NCI-H146 (cell line): Measurements from ENCODE around the gene ARX.

Experiments used
- DNase-seq: peaks from one replicate; lab custom pipeline; 2025; lab: John Stamatoyannopoulos, UW

Gene ARX

GRCh38 chrX:25001808-25002660 is 13.7 kb downstream of the ARX start:
- DNase-seq: no peak

GRCh38 chrX:24999511-24999910 is 16.3 kb downstream of the ARX start:
- DNase-seq: no peak

GRCh38 chrX:24996096-24996709 is 19.6 kb downstream of the ARX start:
- peak; percentile 9 for DNase-seq

GRCh38 chrX:24993879-24994278 is 21.9 kb downstream of the ARX start:
- no peak for DNase-seq

- DNase-seq: peak; percentile 81
These were observed 25.2 kb downstream of the ARX start for GRCh38 chrX:24990535-24990934.

- DNase-seq: peak; percentile 63
These were observed 27.5 kb downstream of the ARX start for GRCh38 chrX:24988314-24988713.

GRCh38 chrX:24987731-24988130 is 28.0 kb downstream of the ARX start:
- DNase-seq: no peak

GRCh38 chrX:24985120-24985519 is 30.6 kb downstream of the ARX start:
- no peak for DNase-seq

GRCh38 chrX:24983931-24984330 is 31.8 kb downstream of the ARX start:
- DNase-seq: no peak

GRCh38 chrX:24982306-24982965 is 33.3 kb downstream of the ARX start:
- peak; percentile 9 for DNase-seq

GRCh38 chrX:24981030-24981429 is 34.7 kb downstream of the ARX start:
- no peak for DNase-seq

- DNase-seq: no peak
These were observed 36.7 kb downstream of the ARX start for GRCh38 chrX:24979081-24979480.

GRCh38 chrX:24969812-24970211 is 46.0 kb downstream of the ARX start:
- no peak for DNase-seq

- no peak for DNase-seq
These were observed 50.4 kb downstream of the ARX start for GRCh38 chrX:24965372-24965771.

- no peak for DNase-seq
These were observed 51.9 kb downstream of the ARX start for GRCh38 chrX:24963823-24964222.

GRCh38 chrX:24961809-24962208 is 54.0 kb downstream of the ARX start:
- DNase-seq: no peak

- DNase-seq: no peak
These were observed 58.9 kb downstream of the ARX start for GRCh38 chrX:24956828-24957227.

- DNase-seq: no peak
These were observed 60.3 kb downstream of the ARX start for GRCh38 chrX:24955372-24955930.

GRCh38 chrX:24954732-24955131 is 61.0 kb downstream of the ARX start:
- DNase-seq: no peak
